SU-DHL-6 (cell line): ENCODE results near the gene SDK1.

Source experiments
- H2AFZ ChIP-seq: fragments of 200-600 bp; sonication (generic); 2 replicates; pipeline ENCODE4 v1.6.1; 2014; ENCODE audit warnings: low read depth, mild to moderate bottlenecking, moderate library complexity, mixed read lengths, antibody characterized with exemption, low read length; ENCODE audit not compliant: severe bottlenecking
- H3F3A ChIP-seq: fragments of 200-600 bp; shearing (Covaris generic); 2 replicates; pipeline ENCODE4 v1.6.0; 2016; ENCODE audit warnings: antibody characterized with exemption, mild to moderate bottlenecking; ENCODE audit not compliant: insufficient read depth
- H3K27ac ChIP-seq: fragments of 200-600 bp; sonication (generic); 2 replicates; pipeline ENCODE4 v1.5.1; 2016; ENCODE audit warnings: low read depth, mild to moderate bottlenecking, low read length, moderate library complexity, mixed read lengths
- H3K27me3 ChIP-seq: fragments of 200-600 bp; sonication (generic), shearing (Covaris generic); 2 replicates; pipeline ENCODE4 v1.6.0; 2014; ENCODE audit warnings: mild to moderate bottlenecking, low read length
- H3K36me3 ChIP-seq: fragments of 200-600 bp; sonication (generic); 2 replicates; pipeline ENCODE4 v1.6.1; 2014; ENCODE audit warnings: mild to moderate bottlenecking, low read length, mixed read lengths
- H3K4me2 ChIP-seq: fragments of 300-600, 200-600 bp; shearing (Covaris generic), sonication (generic); 2 replicates; pipeline ENCODE4 v1.6.0; 2014; ENCODE audit warnings: low read length, low read depth, mild to moderate bottlenecking; ENCODE audit not compliant: poor library complexity, severe bottlenecking
- H3K4me3 ChIP-seq: fragments of 200-600 bp; sonication (generic); 2 replicates; pipeline ENCODE4 v1.5.1; 2014; ENCODE audit warnings: antibody characterized with exemption, low read length, mild to moderate bottlenecking, mixed read lengths; ENCODE audit not compliant: insufficient read depth, poor library complexity, severe bottlenecking
- H3K79me2 ChIP-seq: fragments of 200-600 bp; sonication (generic); 2 replicates; pipeline ENCODE4 v1.6.1; 2014; ENCODE audit warnings: mild to moderate bottlenecking, low read length, moderate library complexity; ENCODE audit not compliant: insufficient read depth
- H3K9ac ChIP-seq: fragments of 200-600 bp; sonication (generic); 2 replicates; pipeline ENCODE4 v1.7.0; 2014; ENCODE audit warnings: mild to moderate bottlenecking, low read length
- H3K9me2 ChIP-seq: fragments of 200-600 bp; sonication (generic); replicated peaks from 2 replicates; pipeline ENCODE4 v1.6.1; 2014; ENCODE audit warnings: low read length; ENCODE audit not compliant: insufficient read depth
- H3K9me3 ChIP-seq: fragments of 200-600 bp; sonication (generic); 2 replicates; pipeline ENCODE4 v1.6.1; 2014; ENCODE audit warnings: low read length, mixed read lengths; ENCODE audit not compliant: insufficient read depth
- H4K20me1 ChIP-seq: fragments of 200-600 bp; sonication (generic); 2 replicates; pipeline ENCODE4 v1.6.1; 2014; ENCODE audit warnings: low read depth, mild to moderate bottlenecking, antibody characterized with exemption, low read length, moderate library complexity, mixed read lengths
- CTCF ChIP-seq: fragments of 200-600 bp; sonication (generic); IDR thresholded peaks from one replicate; pipeline ENCODE4 v1.5.1; 2017; ENCODE audit warnings: antibody characterized with exemption, mild to moderate bottlenecking, low read length, moderate library complexity; ENCODE audit not compliant: insufficient read depth, poor library complexity, severe bottlenecking
- EZH2phosphoT487 ChIP-seq: fragments of 200-600 bp; sonication (generic), shearing (Covaris generic); conservative IDR thresholded peaks from 2 replicates; pipeline ENCODE4 v1.6.1; 2018; ENCODE audit warnings: mild to moderate bottlenecking, antibody characterized with exemption, low read length, moderate library complexity, mixed read lengths

Gene SDK1

GRCh38 chr7:4230352-4230751, 929.3 kb downstream of the SDK1 start:
- Histone ChIP-seq H4K20me1 (no peaks in the 10 kb centered on the region), H3K27ac (no peak overlapping the region), H3K79me2 (no peaks in the 10 kb centered on the region), H3K36me3 (no peaks in the 10 kb centered on the region), H3K9me3 (no peaks in the 10 kb centered on the region), H2AFZ (no peak overlapping the region), H3K9me2 (no peaks in the 10 kb centered on the region), H3K4me2 (no peak overlapping the region), H3K4me3 (no peak overlapping the region), H3F3A (no peaks in the 10 kb centered on the region), H3K27me3 (no peaks in the 10 kb centered on the region), H3K9ac (no peak overlapping the region)
- TF ChIP-seq CTCF (no peak), EZH2phosphoT487 (no peak)

- TF ChIP-seq EZH2phosphoT487 (no peak), CTCF (no peak)
- no peaks in the 10 kb centered on the region for H3K79me2 ChIP-seq
- H3K9me2 ChIP-seq: no peaks in the 10 kb centered on the region
- no peaks in the 10 kb centered on the region for H3K36me3 ChIP-seq
- no peaks in the 10 kb centered on the region for H4K20me1 ChIP-seq
- H3K9me3 ChIP-seq: no peaks in the 10 kb centered on the region
- no peak overlapping the region for H3K4me3 ChIP-seq
- H3K4me2 ChIP-seq: no peak overlapping the region
- no peaks in the 10 kb centered on the region for H3K27me3 ChIP-seq
- H3K9ac ChIP-seq: no peak overlapping the region
- H2AFZ ChIP-seq: no peak overlapping the region
- no peak overlapping the region for H3K27ac ChIP-seq
- H3F3A ChIP-seq: no peaks in the 10 kb centered on the region
Measured at GRCh38 chr7:4233146-4233545, 932.1 kb downstream of the SDK1 start.

- Histone ChIP-seq H3K79me2 (no peaks in the 10 kb centered on the region), H3K4me3 (no peak overlapping the region), H4K20me1 (no peaks in the 10 kb centered on the region), H3K27ac (no peak overlapping the region), H3K9me3 (no peaks in the 10 kb centered on the region), H3K27me3 (no peaks in the 10 kb centered on the region), H3F3A (no peaks in the 10 kb centered on the region), H3K9ac (no peak overlapping the region), H3K36me3 (no peaks in the 10 kb centered on the region), H3K9me2 (no peaks in the 10 kb centered on the region), H3K4me2 (no peak overlapping the region), H2AFZ (no peak overlapping the region)
- TF ChIP-seq EZH2phosphoT487 (no peak), CTCF (no peak)
Measured at GRCh38 chr7:4233621-4234497, 932.8 kb downstream of the SDK1 start.
